ENCODE measurements around the gene RPL15.

DNA sequence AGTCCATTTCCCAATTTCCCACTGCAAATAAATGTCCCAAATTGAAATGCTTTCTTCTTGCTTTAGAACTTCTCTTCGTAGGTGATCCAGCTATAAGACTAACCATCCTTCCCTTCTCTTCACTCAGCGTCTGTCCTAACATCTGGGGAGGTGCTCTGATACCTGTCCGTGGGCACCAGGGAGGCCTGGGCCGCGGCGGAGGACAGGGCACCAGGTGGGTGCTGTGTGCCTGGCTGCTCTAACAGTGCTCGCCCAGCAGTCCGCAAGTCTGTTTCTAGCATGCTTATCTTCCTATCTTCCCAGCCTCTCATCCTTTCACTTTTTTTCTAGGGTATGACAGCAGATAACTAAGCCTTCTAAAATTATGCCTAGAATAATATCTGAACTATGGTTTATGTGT, 37.4 kb upstream of the RPL15 start:
- no peak for TF ChIP-seq CTCF (IDR thresholded peaks at IDR 0.05 in 2 of 3, conservative IDR thresholded peaks at IDR 0.05 in 1 of 3; ENCODE audit: control insufficient read depth in 2 of 3, extremely low read depth in 1 of 3, insufficient read depth in 1 of 3, low read depth in 3 of 3, low read length in 3 of 3)
- no peak for TF ChIP-seq PAX8 (IDR thresholded peaks at IDR 0.05)
- TF ChIP-seq GABPA (IDR thresholded peaks at IDR 0.05; ENCODE audit: low read depth) = no peak
- TF ChIP-seq JUND (IDR thresholded peaks at IDR 0.05; ENCODE audit: low read depth, low read length) = no peak
- no peak for TF ChIP-seq NFYB (IDR thresholded peaks at IDR 0.05; ENCODE audit: insufficient read depth, low read depth, low read length)
- no peak for TF ChIP-seq SPI1 (IDR thresholded peaks at IDR 0.05; ENCODE audit: borderline replicate concordance, insufficient read depth, low read depth, low read length)
- no peak for TF ChIP-seq CBX3 (IDR thresholded peaks at IDR 0.05; ENCODE audit: borderline replicate concordance, low read depth)
- TF ChIP-seq, protein P1, sequence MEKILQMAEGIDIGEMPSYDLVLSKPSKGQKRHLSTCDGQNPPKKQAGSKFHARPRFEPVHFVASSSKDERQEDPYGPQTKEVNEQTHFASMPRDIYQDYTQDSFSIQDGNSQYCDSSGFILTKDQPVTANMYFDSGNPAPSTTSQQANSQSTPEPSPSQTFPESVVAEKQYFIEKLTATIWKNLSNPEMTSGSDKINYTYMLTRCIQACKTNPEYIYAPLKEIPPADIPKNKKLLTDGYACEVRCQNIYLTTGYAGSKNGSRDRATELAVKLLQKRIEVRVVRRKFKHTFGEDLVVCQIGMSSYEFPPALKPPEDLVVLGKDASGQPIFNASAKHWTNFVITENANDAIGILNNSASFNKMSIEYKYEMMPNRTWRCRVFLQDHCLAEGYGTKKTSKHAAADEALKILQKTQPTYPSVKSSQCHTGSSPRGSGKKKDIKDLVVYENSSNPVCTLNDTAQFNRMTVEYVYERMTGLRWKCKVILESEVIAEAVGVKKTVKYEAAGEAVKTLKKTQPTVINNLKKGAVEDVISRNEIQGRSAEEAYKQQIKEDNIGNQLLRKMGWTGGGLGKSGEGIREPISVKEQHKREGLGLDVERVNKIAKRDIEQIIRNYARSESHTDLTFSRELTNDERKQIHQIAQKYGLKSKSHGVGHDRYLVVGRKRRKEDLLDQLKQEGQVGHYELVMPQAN (conservative IDR thresholded peaks at IDR 0.05) = no peak
- no peak for TF ChIP-seq FOS (IDR thresholded peaks at IDR 0.05; ENCODE audit: borderline replicate concordance, extremely low read depth, insufficient read length)
